ENCODE results near the gene ENTPD2.
A peak's percentile ranks its signal among the peaks of the same experiment; 100 is the strongest.

- 0 out of 4 replicates have a peak, but pooled peaks of 1 of the 2 experiments have one; percentile 13 for TF ChIP-seq CTCF (conservative IDR thresholded peaks at IDR 0.05; ENCODE audit: low read depth in 2 of 2)
- TF ChIP-seq EZH2 (IDR thresholded peaks at IDR 0.05; ENCODE audit: low read depth, unreplicated experiment): no peak
Measured at GRCh38 chr9:137021979-137022661, 31.7 kb downstream of the ENTPD2 start.
